Stimulated activated CD4-positive, alpha-beta T cell treated with anti-CD3 and anti-CD28 coated beads, Interleukin-1b, Interleukin-23, amount 100 ng/mL, for 48 hours (primary cell): ENCODE results near the gene SFRP5.
A peak's percentile ranks its signal among the peaks of the same experiment; 100 is the strongest.

ENCODE experiments used
- DNase-seq: peaks from one replicate; pipeline ENCODE4 v3.0.0-alpha.2; 2020

The SFRP5 gene, protein sequence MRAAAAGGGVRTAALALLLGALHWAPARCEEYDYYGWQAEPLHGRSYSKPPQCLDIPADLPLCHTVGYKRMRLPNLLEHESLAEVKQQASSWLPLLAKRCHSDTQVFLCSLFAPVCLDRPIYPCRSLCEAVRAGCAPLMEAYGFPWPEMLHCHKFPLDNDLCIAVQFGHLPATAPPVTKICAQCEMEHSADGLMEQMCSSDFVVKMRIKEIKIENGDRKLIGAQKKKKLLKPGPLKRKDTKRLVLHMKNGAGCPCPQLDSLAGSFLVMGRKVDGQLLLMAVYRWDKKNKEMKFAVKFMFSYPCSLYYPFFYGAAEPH

GRCh38 chr10:97771913-97772823, at the start of gene SFRP5:
Gene SFRP5, minus strand, starts transcription at chr10:97771999. Its CDS starts 166 bp downstream, at chr10:97771833.
- DNase-seq = no peak

DNA sequence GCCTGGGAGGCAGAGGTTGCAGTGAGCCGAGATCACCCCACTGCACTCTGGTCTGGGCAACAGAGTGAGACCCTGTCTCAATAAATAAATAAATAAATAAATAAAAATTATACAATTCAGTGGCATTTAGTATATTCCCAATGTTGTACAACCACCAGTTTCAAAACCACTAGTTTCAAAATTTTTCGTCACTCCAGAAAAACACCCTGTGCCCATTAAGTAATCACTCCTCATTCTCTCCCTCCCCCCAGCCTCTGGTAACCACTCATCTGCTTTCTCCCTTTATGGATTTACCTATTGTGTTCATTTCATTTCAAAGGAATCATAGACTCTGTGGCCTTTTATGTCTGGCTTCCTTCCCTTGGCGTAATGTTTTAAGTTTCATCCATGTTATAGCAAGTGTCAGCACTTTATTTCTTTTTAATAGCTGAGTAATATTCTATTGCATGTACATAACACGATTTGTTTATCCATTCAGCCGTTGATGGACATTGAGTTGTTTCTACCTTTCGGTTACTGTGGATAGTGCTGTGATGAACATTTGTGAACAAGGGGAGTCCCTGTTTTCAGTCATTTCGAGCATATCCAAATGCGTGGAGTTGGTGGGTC, 48.4 kb upstream of the SFRP5 start:
- DNase-seq = no peak

DNA sequence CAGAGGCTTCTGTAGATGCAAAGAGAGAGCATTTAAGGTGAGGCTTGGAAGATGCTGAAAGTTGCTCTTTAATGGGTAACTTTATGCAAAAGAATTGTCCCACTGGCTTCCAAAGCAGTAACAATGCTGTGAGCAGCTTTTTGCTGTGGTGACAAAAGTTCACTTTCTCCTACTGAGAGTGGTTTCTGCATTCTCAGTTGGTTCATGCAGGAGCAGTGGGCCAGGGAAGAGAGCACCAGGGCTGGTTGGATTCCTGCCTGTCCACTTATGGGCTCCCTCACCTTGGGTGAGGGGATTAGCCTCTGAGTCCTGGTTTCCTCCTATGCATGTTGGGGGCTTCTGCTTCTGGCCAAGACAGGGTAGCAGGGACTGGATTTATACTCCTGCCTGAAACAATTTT, 46.8 kb upstream of the SFRP5 start:
- no peak for DNase-seq

GRCh38 chr10:97816609-97817008, 44.8 kb upstream of the SFRP5 start:
- DNase-seq = no peak

DNA sequence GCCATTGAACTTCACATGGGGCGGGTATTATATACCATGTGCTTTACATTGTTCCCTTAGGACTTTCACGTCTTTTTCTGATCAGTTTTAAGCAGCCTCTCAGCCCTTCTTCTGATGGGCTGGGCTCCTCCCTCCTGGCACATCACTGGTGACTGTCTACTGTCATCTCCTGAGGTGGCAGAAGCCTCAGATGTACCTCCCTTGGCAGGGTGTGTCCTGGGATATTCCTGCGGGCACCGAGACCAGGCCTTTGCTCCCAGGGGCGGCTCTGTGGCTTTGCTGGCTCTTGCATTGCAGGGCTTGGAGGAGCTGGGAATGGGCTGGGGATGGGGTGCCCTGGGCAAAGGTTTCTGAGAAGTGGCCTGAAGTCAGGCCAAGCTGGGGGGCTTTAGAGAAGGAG, 43.2 kb upstream of the SFRP5 start:
- DNase-seq = no peak

DNA sequence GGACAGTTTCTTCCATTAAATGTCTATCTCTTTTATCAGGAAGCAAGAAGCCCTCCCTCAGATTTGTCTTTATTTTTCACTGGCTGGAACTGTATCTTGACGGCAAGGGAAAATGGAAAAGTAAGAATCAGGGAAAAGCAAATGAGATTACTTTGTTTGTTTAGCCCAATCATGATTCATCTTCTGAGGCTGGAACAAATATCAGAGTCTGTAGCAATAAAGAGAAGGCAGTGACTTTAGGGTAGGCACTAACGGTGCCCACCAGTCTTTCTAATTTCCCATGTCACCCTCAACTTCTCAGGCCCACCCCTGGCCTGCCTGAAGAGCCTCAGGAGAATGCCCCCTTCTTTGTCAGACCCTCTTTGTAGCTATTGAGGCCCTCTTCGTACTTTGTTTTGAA, 41.5 kb upstream of the SFRP5 start:
- no peak for DNase-seq

DNA sequence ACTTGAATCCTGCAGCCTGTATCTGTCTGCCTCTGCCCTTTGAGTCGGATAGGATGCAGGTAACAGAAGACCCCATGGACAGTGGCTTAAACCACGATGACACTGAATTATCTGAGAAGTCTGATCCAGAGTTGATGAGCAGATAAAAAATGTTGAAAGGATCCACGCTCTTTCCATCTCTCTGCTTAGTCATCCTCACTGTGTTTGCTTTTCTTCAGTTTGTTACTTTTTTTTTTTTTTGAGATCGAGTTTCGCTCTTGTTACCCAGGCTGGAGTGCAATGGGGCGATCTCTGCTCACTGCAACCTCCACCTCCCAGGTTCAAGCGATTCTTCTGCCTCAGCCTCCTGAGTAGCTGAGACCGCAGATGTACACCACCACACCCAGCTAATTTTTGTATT, 40.9 kb upstream of the SFRP5 start:
- DNase-seq = no peak

GRCh38 chr10:97811958-97812357, 40.2 kb upstream of the SFRP5 start:
- no peak for DNase-seq

- DNase-seq = no peak
Observed at GRCh38 chr10:97810446-97810845, 38.6 kb upstream of the SFRP5 start.

GRCh38 chr10:97805949-97806348, 34.1 kb upstream of the SFRP5 start:
- DNase-seq = no peak

GRCh38 chr10:97805096-97805884, 33.5 kb upstream of the SFRP5 start:
- DNase-seq = no peak

GRCh38 chr10:97801422-97801821, 29.6 kb upstream of the SFRP5 start:
- no peak for DNase-seq

GRCh38 chr10:97800474-97800873, 28.7 kb upstream of the SFRP5 start:
- no peak for DNase-seq

- no peak for DNase-seq
Observed at GRCh38 chr10:97798958-97799610, 27.3 kb upstream of the SFRP5 start.

DNA sequence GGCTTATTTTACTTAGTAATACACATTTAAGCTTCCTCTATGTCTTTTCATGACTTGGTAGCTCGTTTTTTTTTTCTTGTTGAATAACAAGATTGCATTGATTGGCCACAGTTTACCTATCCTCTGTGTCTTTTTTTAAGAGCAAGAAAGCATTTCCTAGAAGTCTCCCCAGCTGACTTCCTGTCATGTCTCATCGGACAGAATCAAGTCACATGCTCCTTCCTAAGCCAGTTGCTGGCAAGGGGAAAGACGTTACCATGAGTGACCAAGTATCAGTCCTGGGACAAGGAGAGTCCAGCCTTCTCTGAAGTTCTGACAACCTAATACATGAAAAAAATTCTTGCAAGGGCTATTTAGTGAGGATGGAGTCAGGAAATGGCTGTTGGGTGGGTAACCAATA, 24.9 kb upstream of the SFRP5 start:
- peak; percentile 24 for DNase-seq

- no peak for DNase-seq
Observed at GRCh38 chr10:97795886-97796285, 24.1 kb upstream of the SFRP5 start.

- DNase-seq = peak; percentile 62
Observed at GRCh38 chr10:97791824-97792721, 20.3 kb upstream of the SFRP5 start.

DNA sequence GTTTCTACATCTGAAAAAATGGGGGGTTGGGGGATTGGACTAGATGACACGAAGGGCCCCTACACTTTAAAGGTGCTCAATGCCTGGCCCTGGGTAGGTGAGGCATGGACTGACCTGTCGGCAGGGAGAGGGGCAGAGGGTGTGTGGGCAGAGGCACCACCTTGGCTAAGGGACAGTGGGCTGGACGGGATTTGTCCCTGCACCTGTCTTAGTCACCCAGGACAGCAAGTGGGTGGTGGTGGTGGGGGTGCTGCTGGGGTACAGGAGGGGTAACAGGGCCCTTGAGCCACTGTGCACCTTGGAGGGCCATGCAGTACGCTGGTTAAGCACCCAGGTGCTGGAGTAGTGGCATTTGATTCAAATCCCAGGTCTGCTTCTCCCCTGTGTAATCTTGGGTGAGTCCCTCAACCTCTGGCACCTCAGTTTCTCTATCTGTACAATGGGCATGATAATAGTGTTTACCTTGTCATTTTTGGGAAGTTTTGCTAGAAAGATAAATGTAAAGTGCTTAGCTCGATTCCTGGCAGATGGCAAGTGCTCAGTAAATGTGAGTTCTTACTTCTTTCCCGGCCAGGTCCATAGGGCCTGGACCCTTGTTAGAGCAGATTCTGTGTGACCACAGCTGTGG, 18.1 kb upstream of the SFRP5 start:
- DNase-seq = no peak

GRCh38 chr10:97788552-97789442, 17.0 kb upstream of the SFRP5 start:
- DNase-seq = no peak

GRCh38 chr10:97785731-97786130, 13.9 kb upstream of the SFRP5 start:
- DNase-seq = no peak
